C4-2B (cell line): Measurements from ENCODE around the gene LMO4.

ENCODE experiments used
- CTCF ChIP-seq: fragments of 450-650 bp; conservative IDR thresholded peaks from 2 replicates; pipeline ENCODE4 v1.5.1; 2017; ENCODE audit warnings: mild to moderate bottlenecking
- ZFX ChIP-seq: fragments of 450-650 bp; IDR thresholded peaks from 2 replicates; pipeline ENCODE4 v1.6.1; 2017

GRCh38 chr1:87336623-87337067 is 8.0 kb downstream of the LMO4 start:
- no peak for TF ChIP-seq ZFX
- TF ChIP-seq CTCF, result no peak
